Stomach (tissue), 9 donors: ENCODE data around the gene ACOT13. TPM values are rescaled to one million over a fixed set of nuclear protein-coding genes. Genes with fewer than 3 reads are reported as not detected.

Experiments
- DNase-seq, 2 donors: peaks; one replicate each; pipeline versions ENCODE4 v3.0.0 to v3.0.0-alpha.2; 2013 to 2019
- H3K27ac ChIP-seq, 5 donors: fragments of 200-600 bp in 4 of 5; sonication (generic) in 4 of 5; one replicate each; pipeline ENCODE4 v1.5.1; 2013 to 2019; ENCODE audit warnings: mild to moderate bottlenecking in 1 of 5, moderate library complexity in 1 of 5
- H3K27me3 ChIP-seq, 3 donors: fragments of 200-600 bp; sonication (generic); one replicate each; pipeline ENCODE4 v1.5.1; 2017 to 2019; ENCODE audit warnings: mixed run types in 1 of 3
- H3K36me3 ChIP-seq, 4 donors: fragments of 200-600 bp; sonication (generic); 1 replicate in 3 of 4; 2 replicates in 1 of 4; pipeline ENCODE4 v1.5.1; 2016 to 2019
- H3K4me1 ChIP-seq, 4 donors: fragments of 200-600 bp; sonication (generic); one replicate each; pipeline ENCODE4 v1.5.1; 2016 to 2019
- H3K4me3 ChIP-seq, 4 donors: fragments of 200-600 bp; sonication (generic) in 3 of 4; one replicate each; pipeline ENCODE4 v1.5.1; 2016 to 2019; ENCODE audit warnings: mild to moderate bottlenecking in 1 of 4
- H3K9me3 ChIP-seq, 4 donors: fragments of 200-600 bp; sonication (generic); one replicate each; pipeline ENCODE4 v1.5.1; 2016 to 2019
- CTCF ChIP-seq, 7 experiments: fragments of 450-650 bp in 4 of 7; fragments of 200-600 bp in 3 of 7; sonication (generic) in 3 of 7; IDR thresholded peaks; one replicate each; pipeline ENCODE4 v1.5.1; 2016 to 2019; ENCODE audit warnings: antibody characterized with exemption in 7 of 7, control low read depth in 2 of 7, mild to moderate bottlenecking in 1 of 7
- EP300 ChIP-seq: sonication (generic); formaldehyde crosslinking; IDR thresholded peaks from one replicate; pipeline ENCODE4 v1.6.1; 2017; ENCODE audit warnings: antibody characterized with exemption
- POLR2A ChIP-seq, 4 donors: fragments of 450-650 bp; IDR thresholded peaks; one replicate each; pipeline ENCODE4 v1.6.1; 2016; ENCODE audit warnings: antibody characterized with exemption in 4 of 4, control low read depth in 2 of 4, mild to moderate bottlenecking in 1 of 4, moderate library complexity in 1 of 4
- POLR2AphosphoS5 ChIP-seq, 3 donors: sonication (generic); formaldehyde crosslinking; IDR thresholded peaks; one replicate each; pipeline ENCODE4 v1.6.1; 2016; ENCODE audit warnings: antibody characterized with exemption in 3 of 3
- WGBS, 5 donors: extraction: QIAGEN DNeasy Blood & Tissue Kit in 3 of 5; methylation state at CpG; one replicate each; pipeline versions ENCODE4 v1.1.5 to v1.1.7; 2013 to 2018; 5-methylcytosine and 5-hydroxymethylcytosine counted together
- intact Hi-C: fragments of 100-400 bp; cut with DNase I; formaldehyde crosslinking; loops from one replicate; pipeline ENCODE4 v1.15.1; 2023; ENCODE audit warnings: low total_unique reads
- polyA plus RNA-seq, 3 donors: library from polyadenylated mRNA; stranded (reverse); fragments of 200-250 nt; gene quantifications; one replicate each; pipeline ENCODE4 v1.2.3, GENCODE V29; 2013
- total RNA-seq, 5 donors: library from RNA; depleted of rRNA; stranded (reverse); fragments of >200 nt; gene quantifications; one replicate each; pipeline versions ENCODE4 v1.1.0 to v1.2.3, GENCODE V29; 2014 to 2016
- donor health status: healthy with polysubstance abuse.
- donor health status: Bipolar disorder and iron deficiency.
- donor health status: healthy.

ACOT13 gene
- total and polyA plus RNA-seq, 8 donors, result 2.9 to 22.1 (median 9.2) TPM

DNA sequence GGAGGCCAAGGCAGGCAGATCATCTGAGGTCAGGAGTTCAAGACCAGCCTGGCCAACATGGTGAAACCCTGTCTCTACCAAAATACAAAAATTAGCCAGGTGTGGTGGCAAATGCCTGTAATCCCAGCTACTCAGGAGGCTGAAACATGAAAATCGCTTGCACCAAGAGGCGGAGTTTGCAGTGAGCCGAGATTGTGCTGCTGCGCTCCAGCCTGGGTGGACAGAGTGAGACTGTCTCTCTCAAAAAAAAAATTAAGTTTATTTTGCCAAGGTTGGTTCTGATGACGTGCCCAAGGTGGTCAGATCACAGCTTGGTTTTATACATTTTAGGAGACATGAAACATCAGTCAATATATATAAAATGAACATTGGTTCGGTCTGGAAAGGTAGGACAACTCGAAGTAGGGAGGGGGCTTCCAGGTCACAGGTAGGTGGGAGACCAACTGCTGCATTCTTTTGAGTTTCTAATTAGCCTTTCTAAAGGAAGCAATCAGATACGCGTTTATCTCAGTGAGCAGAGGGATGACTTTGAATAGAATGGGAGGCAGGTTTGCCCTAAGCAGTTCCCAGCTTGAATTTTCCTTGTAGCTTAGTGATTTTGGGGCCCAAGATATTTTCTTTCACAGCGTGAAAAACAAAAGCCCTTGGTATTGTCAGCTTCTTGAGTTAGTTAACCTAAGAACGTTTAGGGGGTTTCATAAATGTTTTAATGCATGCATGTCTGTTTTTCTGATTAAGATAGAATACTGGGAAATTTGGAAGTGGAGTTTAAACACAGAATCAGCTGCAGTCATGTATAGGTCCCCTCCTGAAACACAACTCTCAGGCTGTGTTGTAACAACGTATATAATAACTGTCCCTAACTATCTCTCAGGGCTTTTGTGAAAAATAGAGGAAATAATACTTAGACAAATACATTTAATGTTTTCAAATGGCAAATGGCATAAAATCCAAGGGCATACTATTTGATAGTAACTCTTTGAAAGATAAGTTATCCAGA lies 16.7 kb downstream of the ACOT13 start:
- WGBS, 5 donors, result 68 to 82% (median 74%) methylated on average over 12 of the region's 12 CpGs
- TF ChIP-seq CTCF (IDR thresholded peaks at IDR 0.05), result no peak
- Histone ChIP-seq H3K27me3 (no peaks in the 10 kb centered on the region), H3K9me3 (no peaks in the 10 kb centered on the region), H3K4me1 (peaks cover 0 to 6% (median 0%) of the 10 kb centered on the region in 4 donors), H3K4me3 (no peak overlapping the region), H3K27ac (no peak overlapping the region), H3K36me3 (peaks cover 0 to 11% (median 2%) of the 10 kb centered on the region in 4 donors)
- DNase-seq, result no peak
- intact Hi-C loops, result no loop called here

DNA sequence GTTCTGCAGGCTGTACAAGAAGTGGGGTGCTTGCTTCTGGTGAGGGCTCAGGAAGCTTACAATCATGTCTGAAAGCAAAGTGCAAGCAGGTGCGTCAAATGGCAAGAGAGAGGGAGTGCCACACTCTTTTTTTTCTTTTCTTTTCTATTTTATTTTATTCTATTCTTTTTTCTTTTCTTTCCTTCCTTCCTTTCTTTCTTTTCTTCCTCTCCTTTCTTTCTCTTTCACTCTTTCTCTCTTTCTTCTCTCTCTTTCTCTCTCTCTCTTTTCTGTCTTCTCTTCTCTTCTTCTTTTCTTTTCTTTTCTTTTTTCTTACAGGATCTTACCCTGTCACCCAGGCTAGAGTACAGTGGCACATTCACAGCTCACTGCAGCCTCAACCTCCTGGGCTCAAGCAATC lies 19.5 kb downstream of the ACOT13 start:
- Histone ChIP-seq H3K4me3 (no peak overlapping the region), H3K4me1 (peaks cover 0 to 5% (median 0%) of the 10 kb centered on the region in 4 donors), H3K27me3 (no peaks in the 10 kb centered on the region), H3K9me3 (no peaks in the 10 kb centered on the region), H3K27ac (no peak overlapping the region), H3K36me3 (peaks cover 0 to 14% (median 2%) of the 10 kb centered on the region in 4 donors)
- intact Hi-C loops, result no loop called here
- DNase-seq, result no peak
- TF ChIP-seq CTCF (IDR thresholded peaks at IDR 0.05) (no peak), POLR2A (IDR thresholded peaks at IDR 0.05) (no peak), EP300 (no peak), POLR2AphosphoS5 (IDR thresholded peaks at IDR 0.05) (no peak)
- 87 to 100% (median 96%) methylated on average over 1 of the region's 1 CpG for WGBS, 5 donors

DNA sequence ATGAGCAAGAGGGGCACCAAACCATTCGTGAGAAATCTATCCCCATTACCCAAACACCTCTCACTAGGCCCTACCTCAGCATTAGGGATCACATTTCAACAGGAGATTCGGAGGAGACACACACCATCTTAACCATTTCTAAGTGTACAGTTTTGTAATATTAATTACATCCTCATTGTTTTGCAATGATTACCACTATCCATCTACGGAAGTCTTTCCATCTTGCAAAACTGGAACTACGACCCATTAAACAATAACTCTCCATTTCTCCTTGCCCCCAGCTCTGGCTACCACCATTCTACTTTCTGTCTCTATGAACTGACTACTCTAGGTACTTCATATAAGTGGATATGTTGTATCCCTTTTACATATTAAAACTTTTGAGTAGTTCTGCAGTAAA lies 20.1 kb downstream of the ACOT13 start:
- no peak for DNase-seq
- Histone ChIP-seq H3K4me3 (no peak overlapping the region), H3K27me3 (no peaks in the 10 kb centered on the region), H3K36me3 (peaks cover 0 to 14% (median 2%) of the 10 kb centered on the region in 4 donors), H3K27ac (no peak overlapping the region), H3K9me3 (no peaks in the 10 kb centered on the region), H3K4me1 (peaks cover 0 to 5% (median 0%) of the 10 kb centered on the region in 4 donors)
- no peak for TF ChIP-seq POLR2A (IDR thresholded peaks at IDR 0.05)
- TF ChIP-seq CTCF (IDR thresholded peaks at IDR 0.05), result no peak
- no peak for TF ChIP-seq POLR2AphosphoS5 (IDR thresholded peaks at IDR 0.05)
- TF ChIP-seq EP300, result no peak
- intact Hi-C loops, result no loop called here
- 78 to 95% (median 90%) methylated on average over 4 of the region's 4 CpGs for WGBS, 5 donors

DNA sequence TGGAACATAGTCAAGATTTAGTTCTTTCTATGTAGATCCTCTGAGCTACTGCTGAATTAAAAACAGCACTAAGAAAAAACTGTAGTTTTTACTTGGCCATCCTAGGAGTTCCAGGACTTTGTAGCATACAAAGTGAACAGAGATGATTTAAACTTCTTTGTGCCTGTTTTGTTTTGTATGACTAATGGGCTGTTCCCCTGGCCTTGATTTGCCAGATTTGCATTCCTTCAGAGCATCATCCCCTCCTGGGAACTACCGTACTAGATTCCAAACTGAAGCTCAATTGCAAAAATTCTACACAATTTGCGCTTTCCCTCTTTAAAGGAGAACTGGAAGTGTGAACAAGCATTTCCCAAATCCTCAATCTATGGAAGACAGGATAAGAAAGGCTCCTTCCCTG lies 23.1 kb downstream of the ACOT13 start:
- intact Hi-C loops, result loop anchor here (5.0 kb wide), 1 partner anchor 108 kb away; no protein-coding TSS in a partner anchor
- TF ChIP-seq POLR2AphosphoS5 (IDR thresholded peaks at IDR 0.05) (no peak), EP300 (no peak), POLR2A (IDR thresholded peaks at IDR 0.05) (no peak), CTCF (IDR thresholded peaks at IDR 0.05) (no peak)
- Histone ChIP-seq H3K36me3 (peaks cover 0 to 14% (median 2%) of the 10 kb centered on the region in 4 donors), H3K4me3 (no peak overlapping the region), H3K9me3 (no peaks in the 10 kb centered on the region), H3K27ac (no peak overlapping the region), H3K4me1 (peaks cover 0 to 5% (median 0%) of the 10 kb centered on the region in 4 donors), H3K27me3 (no peaks in the 10 kb centered on the region)
- WGBS, 5 donors, result 83 to 91% (median 89%) methylated on average over 2 of the region's 2 CpGs
- DNase-seq, result no peak
